ENCODE results near the gene CFAP46. TPM values are rescaled to one million over a fixed set of nuclear protein-coding genes. Genes with fewer than 3 reads are reported as not detected.

The CFAP46 gene
- polyA plus RNA-seq, 3 donors: 0.07 TPM; not detected in 2

DNA sequence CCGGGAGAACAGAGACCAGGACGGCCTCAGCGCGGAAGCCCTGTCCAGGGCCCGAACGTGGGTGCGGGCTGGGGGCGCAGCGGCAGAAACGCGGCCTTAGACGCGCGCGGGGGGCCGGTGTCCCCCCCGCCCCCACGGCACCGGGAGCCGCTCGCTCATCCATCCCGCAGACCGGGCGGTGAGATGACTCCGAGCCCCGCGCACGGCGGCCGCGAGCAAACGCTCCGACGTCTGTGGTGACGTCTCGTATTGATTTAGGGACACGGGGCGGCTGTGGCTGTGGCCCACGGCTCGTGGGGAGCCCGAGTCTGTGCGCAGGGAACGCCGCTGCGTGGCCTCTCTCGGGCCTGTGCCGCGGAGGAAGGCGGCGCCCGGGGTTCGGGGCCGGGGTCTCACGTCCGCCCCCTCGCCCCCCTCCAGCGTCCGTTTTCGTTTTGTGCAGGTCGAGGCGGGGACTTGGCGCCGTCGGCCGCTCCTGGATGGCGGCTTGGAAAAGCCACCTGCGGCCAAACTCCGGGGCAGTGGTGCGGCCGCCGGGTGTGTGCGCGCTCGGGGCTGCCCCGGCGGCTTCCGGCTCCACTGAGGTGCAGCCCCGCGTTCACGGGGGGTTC lies 155.4 kb downstream of the CFAP46 start:
- Histone ChIP-seq H3K36me3 (replicated peaks in 1 of 2; ENCODE audit: control insufficient read depth in 1 of 2, insufficient read depth in 2 of 2, low read length in 2 of 2) (peaks cover 5 to 13% of the 10 kb centered on the region in 2 donors), H3K27me3 (ENCODE audit: control insufficient read depth in 2 of 2, insufficient read depth in 2 of 2, low read length in 2 of 2) (peaks cover 9 to 53% of the 10 kb centered on the region in 2 donors), H2AFZ (ENCODE audit: insufficient read depth, low read depth, low read length, poor library complexity, severe bottlenecking) (no peak overlapping the region), H3K4me3 (replicated peaks in 1 of 3; ENCODE audit: low read depth in 2 of 3, low read length in 3 of 3) (no peak overlapping the region), H3K79me2 (ENCODE audit: insufficient read depth, low read length) (no peaks in the 10 kb centered on the region), H3K4me2 (replicated peaks; ENCODE audit: extremely low read depth, low read length, poor library complexity, severe bottlenecking) (no peak overlapping the region), H3K9ac (ENCODE audit: insufficient read depth, low read length, poor library complexity, severe bottlenecking) (no peak overlapping the region), H3K27ac (ENCODE audit: low read depth in 1 of 2, low read length in 2 of 2) (no peak overlapping the region), H4K20me1 (ENCODE audit: insufficient read depth, low read length) (peaks cover 5% of the 10 kb centered on the region), H3K4me1 (ENCODE audit: control insufficient read depth in 1 of 2, insufficient read depth in 2 of 2, low read length in 2 of 2) (no peaks in the 10 kb centered on the region), H3K9me3 (replicated peaks in 1 of 2; ENCODE audit: control insufficient read depth in 1 of 2, insufficient read depth in 1 of 2, low read length in 2 of 2) (peaks cover 0 to 5% of the 10 kb centered on the region in 2 donors)
- intact Hi-C loops (cut with micrococcal nuclease): no loop called here
- Mint-ChIP-seq H3K36me3 (peaks cover 17 to 19% of the 10 kb centered on the region in 2 donors), H3K4me3 (peak overlapping the region in 1 of 2 donors; percentile 46), H3K4me1 (peaks cover 4% of the 10 kb centered on the region), H3K27ac (no peak overlapping the region), H3K9me3 (peaks cover 0 to 9% (median 3%) of the 10 kb centered on the region in 7 donors), H3K27me3 (ENCODE audit: low read depth in 3 of 3) (peaks cover 43 to 80% (median 63%) of the 10 kb centered on the region in 3 donors)
- 3% methylated on average over 80 of the region's 80 CpGs for WGBS (ENCODE audit: insufficient coverage)
- TF ChIP-seq, protein P1, sequence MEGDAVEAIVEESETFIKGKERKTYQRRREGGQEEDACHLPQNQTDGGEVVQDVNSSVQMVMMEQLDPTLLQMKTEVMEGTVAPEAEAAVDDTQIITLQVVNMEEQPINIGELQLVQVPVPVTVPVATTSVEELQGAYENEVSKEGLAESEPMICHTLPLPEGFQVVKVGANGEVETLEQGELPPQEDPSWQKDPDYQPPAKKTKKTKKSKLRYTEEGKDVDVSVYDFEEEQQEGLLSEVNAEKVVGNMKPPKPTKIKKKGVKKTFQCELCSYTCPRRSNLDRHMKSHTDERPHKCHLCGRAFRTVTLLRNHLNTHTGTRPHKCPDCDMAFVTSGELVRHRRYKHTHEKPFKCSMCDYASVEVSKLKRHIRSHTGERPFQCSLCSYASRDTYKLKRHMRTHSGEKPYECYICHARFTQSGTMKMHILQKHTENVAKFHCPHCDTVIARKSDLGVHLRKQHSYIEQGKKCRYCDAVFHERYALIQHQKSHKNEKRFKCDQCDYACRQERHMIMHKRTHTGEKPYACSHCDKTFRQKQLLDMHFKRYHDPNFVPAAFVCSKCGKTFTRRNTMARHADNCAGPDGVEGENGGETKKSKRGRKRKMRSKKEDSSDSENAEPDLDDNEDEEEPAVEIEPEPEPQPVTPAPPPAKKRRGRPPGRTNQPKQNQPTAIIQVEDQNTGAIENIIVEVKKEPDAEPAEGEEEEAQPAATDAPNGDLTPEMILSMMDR (IDR thresholded peaks at IDR 0.05): no peak
- no peak for DNase-seq

DNA sequence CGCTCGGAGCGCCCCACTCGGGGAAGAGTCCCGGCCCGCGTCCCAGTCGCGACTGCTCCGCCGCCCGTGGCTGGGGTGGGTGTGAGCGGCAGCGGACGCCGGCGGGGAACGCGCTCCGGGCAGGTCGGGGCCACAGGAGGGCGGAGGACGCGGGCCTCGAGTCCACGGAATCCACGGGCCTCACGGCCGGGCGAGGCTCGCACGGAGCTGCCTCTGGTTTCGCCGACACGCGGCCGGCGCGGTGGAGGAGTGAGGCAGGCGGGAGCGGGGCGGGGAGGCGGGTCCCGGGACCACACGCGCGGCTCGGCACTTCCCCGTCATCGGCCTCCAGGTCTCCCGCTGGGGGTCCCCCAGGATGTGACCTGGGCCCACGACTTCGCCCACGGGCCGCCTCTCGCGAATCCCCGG lies 155.9 kb downstream of the CFAP46 start:
- H3K36me3 ChIP-seq (replicated peaks in 1 of 2; ENCODE audit: control insufficient read depth in 1 of 2, insufficient read depth in 2 of 2, low read length in 2 of 2): peaks cover 10 to 18% of the 10 kb centered on the region in 2 donors
- Mint-ChIP-seq H3K27ac (no peak overlapping the region), H3K9me3 (peaks cover 0 to 9% (median 5%) of the 10 kb centered on the region in 7 donors), H3K4me1 (peaks cover 4% of the 10 kb centered on the region), H3K36me3 (peaks cover 22 to 24% of the 10 kb centered on the region in 2 donors), H3K27me3 (ENCODE audit: low read depth in 3 of 3) (peaks cover 43 to 83% (median 63%) of the 10 kb centered on the region in 3 donors), H3K4me3 (peak overlapping the region in 1 of 2 donors; percentile 81)
- H3K79me2 ChIP-seq (ENCODE audit: insufficient read depth, low read length): no peaks in the 10 kb centered on the region
- intact Hi-C loops (cut with micrococcal nuclease): no loop called here
- H3K4me2 ChIP-seq (replicated peaks; ENCODE audit: extremely low read depth, low read length, poor library complexity, severe bottlenecking): no peak overlapping the region
- H3K27me3 ChIP-seq (ENCODE audit: control insufficient read depth in 2 of 2, insufficient read depth in 2 of 2, low read length in 2 of 2): peaks cover 9 to 53% of the 10 kb centered on the region in 2 donors
- H3K4me3 ChIP-seq (replicated peaks in 1 of 3; ENCODE audit: low read depth in 2 of 3, low read length in 3 of 3): no peak overlapping the region
- DNase-seq: no peak
- WGBS (ENCODE audit: insufficient coverage): 8% methylated on average over 58 of the region's 58 CpGs
- H2AFZ ChIP-seq (ENCODE audit: insufficient read depth, low read depth, low read length, poor library complexity, severe bottlenecking): no peak overlapping the region
- H3K27ac ChIP-seq (ENCODE audit: low read depth in 1 of 2, low read length in 2 of 2): no peak overlapping the region
- H4K20me1 ChIP-seq (ENCODE audit: insufficient read depth, low read length): peaks cover 5% of the 10 kb centered on the region
- H3K4me1 ChIP-seq (ENCODE audit: control insufficient read depth in 1 of 2, insufficient read depth in 2 of 2, low read length in 2 of 2): no peaks in the 10 kb centered on the region
- H3K9me3 ChIP-seq (replicated peaks in 1 of 2; ENCODE audit: control insufficient read depth in 1 of 2, insufficient read depth in 1 of 2, low read length in 2 of 2): peaks cover 0 to 5% of the 10 kb centered on the region in 2 donors
- TF ChIP-seq, protein P1 (IDR thresholded peaks at IDR 0.05): no peak
- H3K9ac ChIP-seq (ENCODE audit: insufficient read depth, low read length, poor library complexity, severe bottlenecking): no peak overlapping the region

Measured in CD14-positive monocyte (primary cell).